Upper lobe of left lung (tissue), 6 donors: ENCODE data around the gene S100A13. TPM values are rescaled to one million over a fixed set of nuclear protein-coding genes. Genes with fewer than 3 reads are reported as not detected.
A peak's percentile ranks its signal among the peaks of the same experiment; 100 is the strongest.

Experiments
- ATAC-seq, 2 donors: fragments of 200-7000 bp; cut with Tn5 transposase; one replicate each; pipeline ENCODE4 v1.9.1; 2022; ENCODE audit warnings: mild to moderate bottlenecking in 2 of 2, moderate library complexity in 2 of 2; ENCODE audit not compliant: low FRiP score in 2 of 2
- DNase-seq, 2 donors: peaks; one replicate each; pipeline ENCODE4 v3.0.0-alpha.2; 2019 to 2020
- H3K27ac ChIP-seq, 4 donors: fragments of 200-600 bp; sonication (generic); one replicate each; pipeline ENCODE4 v1.5.1; 2016 to 2019
- H3K27me3 ChIP-seq, 4 donors: fragments of 200-600 bp; sonication (generic); one replicate each; pipeline ENCODE4 v1.5.1; 2017 to 2019
- H3K36me3 ChIP-seq, 4 donors: fragments of 200-600 bp; sonication (generic); one replicate each; pipeline ENCODE4 v1.5.1; 2016 to 2019
- H3K4me1 ChIP-seq, 4 donors: fragments of 200-600 bp; sonication (generic); one replicate each; pipeline ENCODE4 v1.5.1; 2018 to 2019
- H3K4me3 ChIP-seq, 4 donors: fragments of 200-600 bp; sonication (generic); one replicate each; pipeline ENCODE4 v1.5.1; 2017 to 2019; ENCODE audit warnings: mild to moderate bottlenecking in 2 of 4, moderate library complexity in 1 of 4
- H3K9me3 ChIP-seq, 4 donors: fragments of 200-600 bp; sonication (generic); one replicate each; pipeline ENCODE4 v1.5.1; 2018 to 2019
- EP300 ChIP-seq, 4 donors: sonication (generic); formaldehyde crosslinking; IDR thresholded peaks; one replicate each; pipeline ENCODE4 v1.5.1; 2017; ENCODE audit warnings: antibody characterized with exemption in 4 of 4, control low read depth in 2 of 4
- POLR2A ChIP-seq, 4 donors: fragments of 450-650 bp; IDR thresholded peaks; one replicate each; pipeline ENCODE4 v1.5.1; 2016 to 2017; ENCODE audit warnings: antibody characterized with exemption in 4 of 4, mild to moderate bottlenecking in 2 of 4
- POLR2AphosphoS5 ChIP-seq, 2 donors: sonication (generic); formaldehyde crosslinking; IDR thresholded peaks; one replicate each; pipeline ENCODE4 v1.5.1; 2017; ENCODE audit warnings: antibody characterized with exemption in 2 of 2
- WGBS, 2 donors: methylation state at CpG; one replicate each; pipeline ENCODE4 v1.1.5; 2017 to 2018; 5-methylcytosine and 5-hydroxymethylcytosine counted together
- total RNA-seq, 6 donors: library from RNA; depleted of rRNA in 4 of 6; stranded (reverse); fragments of >200 nt in 4 of 6; gene quantifications; one replicate each; pipeline versions ENCODE4 v1.1.0 to v1.2.1, GENCODE V29; 2016 to 2021
- TF ChIP-seq, protein P1 (sequence below), 6 experiments: fragments of 450-650 bp in 4 of 6; fragments of 200-600 bp in 2 of 6; sonication (generic) in 2 of 6; IDR thresholded peaks; one replicate each; pipeline ENCODE4 v1.5.1; 2016 to 2019; ENCODE audit warnings: antibody characterized with exemption in 6 of 6
- donor health status: DM: no; HTN: no; CAD: no; lungs with moderate emphysema.
- donor health status: DM: no; HTN: yes; CAD: no; lungs with severe emphysema.

Gene S100A13
- total RNA-seq, 6 donors from 2014 or later, result 72.8 to 132 (median 86.3) TPM

DNA sequence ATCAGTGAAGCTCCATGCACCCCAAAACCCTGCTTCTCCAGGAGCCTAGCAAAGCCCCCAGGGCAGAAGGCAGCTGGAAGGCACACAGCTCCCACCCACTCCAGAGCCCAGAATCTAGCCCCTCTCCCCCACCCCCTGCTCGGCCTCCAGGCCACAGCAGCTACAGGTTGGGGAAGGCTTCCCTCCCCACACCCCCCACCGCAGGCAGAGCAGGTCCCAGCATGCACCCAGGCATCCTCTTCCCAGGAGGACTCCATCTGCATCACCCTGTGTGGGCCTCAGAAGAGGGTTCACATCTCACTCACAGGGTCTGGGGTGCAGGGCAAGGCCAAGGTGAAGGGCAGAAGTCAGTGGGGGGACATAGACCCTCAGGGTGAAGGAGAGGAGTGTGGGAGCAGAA, 11.9 kb downstream of the S100A13 start:
- Histone ChIP-seq H3K4me1 (peaks cover 32 to 60% (median 49%) of the 10 kb centered on the region in 4 donors), H3K36me3 (peaks cover 0 to 8% (median 6%) of the 10 kb centered on the region in 4 donors), H3K27me3 (no peaks in the 10 kb centered on the region), H3K4me3 (peak overlapping the region in 3 of 4 donors; percentile 17 to 46 (median 40)), H3K27ac (peak overlapping the region; percentile 58 to 86 (median 76)), H3K9me3 (no peaks in the 10 kb centered on the region)
- ATAC-seq, result no peak
- no peak for TF ChIP-seq POLR2A (IDR thresholded peaks at IDR 0.05)
- TF ChIP-seq, protein P1, sequence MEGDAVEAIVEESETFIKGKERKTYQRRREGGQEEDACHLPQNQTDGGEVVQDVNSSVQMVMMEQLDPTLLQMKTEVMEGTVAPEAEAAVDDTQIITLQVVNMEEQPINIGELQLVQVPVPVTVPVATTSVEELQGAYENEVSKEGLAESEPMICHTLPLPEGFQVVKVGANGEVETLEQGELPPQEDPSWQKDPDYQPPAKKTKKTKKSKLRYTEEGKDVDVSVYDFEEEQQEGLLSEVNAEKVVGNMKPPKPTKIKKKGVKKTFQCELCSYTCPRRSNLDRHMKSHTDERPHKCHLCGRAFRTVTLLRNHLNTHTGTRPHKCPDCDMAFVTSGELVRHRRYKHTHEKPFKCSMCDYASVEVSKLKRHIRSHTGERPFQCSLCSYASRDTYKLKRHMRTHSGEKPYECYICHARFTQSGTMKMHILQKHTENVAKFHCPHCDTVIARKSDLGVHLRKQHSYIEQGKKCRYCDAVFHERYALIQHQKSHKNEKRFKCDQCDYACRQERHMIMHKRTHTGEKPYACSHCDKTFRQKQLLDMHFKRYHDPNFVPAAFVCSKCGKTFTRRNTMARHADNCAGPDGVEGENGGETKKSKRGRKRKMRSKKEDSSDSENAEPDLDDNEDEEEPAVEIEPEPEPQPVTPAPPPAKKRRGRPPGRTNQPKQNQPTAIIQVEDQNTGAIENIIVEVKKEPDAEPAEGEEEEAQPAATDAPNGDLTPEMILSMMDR (IDR thresholded peaks at IDR 0.05), result no peak
- TF ChIP-seq POLR2AphosphoS5 (IDR thresholded peaks at IDR 0.05), result no peak
- TF ChIP-seq EP300 (IDR thresholded peaks at IDR 0.05), result no peak
- 100% methylated on average over 2 of the region's 2 CpGs; no CpG with 5 or more reads in 1 of the 2 donors for WGBS, 2 donors
- no peak for DNase-seq

DNA sequence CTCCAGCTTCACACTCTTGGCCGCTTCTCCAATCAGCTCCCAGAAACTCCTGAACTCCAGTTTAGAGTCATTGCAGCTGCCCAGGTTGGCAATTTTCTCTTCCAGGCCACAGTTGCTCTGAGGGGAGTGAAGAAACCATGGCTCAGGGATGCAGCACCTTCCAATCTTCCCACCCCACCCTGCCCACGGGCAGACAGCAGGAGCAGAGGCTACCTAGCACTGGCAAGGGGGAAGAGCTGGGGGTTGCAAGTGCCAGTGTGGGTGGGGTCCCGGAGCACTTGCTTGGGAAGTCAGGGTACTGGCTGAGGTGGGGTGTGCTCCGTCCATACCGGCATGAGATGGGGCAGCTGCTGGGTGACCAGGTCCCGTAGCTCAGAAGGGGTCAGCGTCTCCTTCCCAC, 12.4 kb downstream of the S100A13 start:
- Histone ChIP-seq H3K9me3 (no peaks in the 10 kb centered on the region), H3K27ac (peak overlapping the region in 2 of 4 donors; percentile 64 to 86), H3K27me3 (no peaks in the 10 kb centered on the region), H3K36me3 (peaks cover 0 to 7% (median 5%) of the 10 kb centered on the region in 4 donors), H3K4me1 (peaks cover 37 to 65% (median 54%) of the 10 kb centered on the region in 4 donors), H3K4me3 (peak overlapping the region in 3 of 4 donors; percentile 17 to 46 (median 40))
- 84 to 95% methylated on average over 3 to 7 of the region's 7 CpGs for WGBS, 2 donors
- no peak for ATAC-seq
- TF ChIP-seq POLR2A (IDR thresholded peaks at IDR 0.05) (no peak), POLR2AphosphoS5 (IDR thresholded peaks at IDR 0.05) (no peak), EP300 (IDR thresholded peaks at IDR 0.05) (no peak)
- TF ChIP-seq, protein P1 (IDR thresholded peaks at IDR 0.05), result no peak
- DNase-seq, result no peak

DNA sequence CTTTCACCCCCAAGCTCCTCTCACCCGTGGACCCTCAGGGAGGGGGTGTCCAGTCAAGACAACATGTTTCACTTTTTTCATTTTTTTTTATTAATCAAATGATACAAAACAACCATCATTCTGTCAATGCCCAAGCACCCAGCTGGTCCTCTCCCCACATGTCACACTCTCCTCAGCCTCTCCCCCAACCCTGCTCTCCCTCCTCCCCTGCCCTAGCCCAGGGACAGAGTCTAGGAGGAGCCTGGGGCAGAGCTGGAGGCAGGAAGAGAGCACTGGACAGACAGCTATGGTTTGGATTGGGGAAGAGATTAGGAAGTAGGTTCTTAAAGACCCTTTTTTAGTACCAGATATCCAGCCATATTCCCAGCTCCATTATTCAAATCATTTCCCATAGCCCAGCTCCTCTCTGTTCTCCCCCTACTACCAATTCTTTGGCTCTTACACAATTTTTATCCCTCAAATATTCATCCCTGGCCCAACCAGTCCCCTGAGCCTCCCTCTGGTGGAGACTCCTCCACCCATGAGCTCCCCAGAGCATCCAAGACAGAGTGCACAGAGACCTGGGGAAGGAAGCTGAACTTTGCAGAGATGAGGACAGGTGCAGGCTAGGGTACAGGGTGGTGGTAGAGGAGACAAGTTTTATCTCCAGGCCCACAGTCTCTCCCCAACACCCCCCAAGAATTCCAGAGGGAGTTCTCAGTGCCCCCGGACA, 13.0 kb downstream of the S100A13 start:
- ATAC-seq (no peak), DNase-seq (no peak)
- H3K9me3 ChIP-seq, result no peaks in the 10 kb centered on the region
- no peak for TF ChIP-seq POLR2AphosphoS5 (IDR thresholded peaks at IDR 0.05)
- TF ChIP-seq, protein P1 (IDR thresholded peaks at IDR 0.05), result no peak
- TF ChIP-seq EP300 (IDR thresholded peaks at IDR 0.05), result no peak
- no peak for TF ChIP-seq POLR2A (IDR thresholded peaks at IDR 0.05)
- WGBS, 2 donors, result 76 to 77% methylated on average over 2 of the region's 2 CpGs
- H3K36me3 ChIP-seq, result peaks cover 0 to 7% (median 2%) of the 10 kb centered on the region in 4 donors
- H3K27me3 ChIP-seq, result no peaks in the 10 kb centered on the region
- peaks cover 42 to 70% (median 59%) of the 10 kb centered on the region in 4 donors for H3K4me1 ChIP-seq
- peak overlapping the region in 3 of 4 donors; percentile 7 to 99 (median 86) for H3K27ac ChIP-seq
- peak overlapping the region in 3 of 4 donors; percentile 17 to 46 (median 40) for H3K4me3 ChIP-seq

DNA sequence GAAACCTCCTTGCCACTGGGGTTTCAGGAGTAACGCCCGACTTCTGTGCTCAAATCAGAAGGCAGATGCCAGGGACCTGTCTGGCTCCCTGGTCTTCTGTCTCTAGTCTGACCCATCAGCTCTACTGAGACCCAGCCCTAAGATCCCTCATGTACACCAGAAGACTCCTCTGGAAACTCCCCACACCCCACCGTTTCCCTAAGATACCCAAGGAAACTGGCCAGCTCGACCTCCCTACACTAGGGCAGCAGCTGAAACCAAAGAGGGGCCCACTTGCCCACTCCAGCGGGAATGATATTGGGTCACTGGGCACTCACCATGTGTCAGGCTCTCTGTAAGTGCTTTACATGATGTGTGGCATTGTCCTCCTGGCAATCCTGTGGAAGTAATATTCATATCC, 13.9 kb downstream of the S100A13 start:
- ATAC-seq, result no peak
- TF ChIP-seq POLR2AphosphoS5 (IDR thresholded peaks at IDR 0.05) (no peak), POLR2A (IDR thresholded peaks at IDR 0.05) (no peak), EP300 (IDR thresholded peaks at IDR 0.05) (no peak)
- TF ChIP-seq, protein P1 (IDR thresholded peaks at IDR 0.05), result no peak
- H3K9me3 ChIP-seq, result no peaks in the 10 kb centered on the region
- DNase-seq, result no peak
- WGBS, 2 donors, result 69 to 79% methylated on average over 5 of the region's 5 CpGs
- peak overlapping the region; percentile 61 to 99 (median 90) for H3K27ac ChIP-seq
- H3K4me1 ChIP-seq, result peaks cover 45 to 80% (median 67%) of the 10 kb centered on the region in 4 donors
- peak overlapping the region in 3 of 4 donors; percentile 43 to 55 (median 49) for H3K4me3 ChIP-seq
- no peaks in the 10 kb centered on the region for H3K27me3 ChIP-seq
- H3K36me3 ChIP-seq, result peaks cover 0 to under 1% (median 0%) of the 10 kb centered on the region in 4 donors
